ENCODE results near the gene PLA2G3. TPM values are rescaled to one million over a fixed set of nuclear protein-coding genes. Genes with fewer than 3 reads are reported as not detected.

The PLA2G3 gene
- polyA plus RNA-seq, 1 donor (not counting 4 experiments of a cell fraction or from before 2014, with no cell fraction given) = 0.38 TPM

DNA sequence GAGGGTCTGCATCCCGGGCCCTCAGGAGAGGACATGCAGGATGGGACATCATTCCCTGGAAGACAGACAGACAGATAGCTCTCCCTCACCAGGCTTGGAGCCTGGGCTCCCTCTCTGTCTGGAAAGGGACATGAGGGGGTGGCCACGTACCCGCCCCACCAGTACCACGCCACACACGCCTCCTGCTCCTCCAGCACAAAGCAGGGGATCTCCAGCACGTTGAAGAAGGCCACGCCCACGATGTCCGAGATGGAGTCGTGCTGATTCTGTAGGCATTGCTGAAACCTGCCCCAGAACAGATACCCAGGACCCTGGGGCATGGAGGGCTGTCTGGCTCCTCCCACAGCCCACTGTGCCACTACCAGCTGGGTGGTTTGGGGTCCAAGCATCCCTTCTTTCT, 2.2 kb downstream of the PLA2G3 start:
- dilution Hi-C loops (cut with MboI; ENCODE audit: extremely low pct_ligation_motif_present, low sequenced_read_pairs) = no loop called here

DNA sequence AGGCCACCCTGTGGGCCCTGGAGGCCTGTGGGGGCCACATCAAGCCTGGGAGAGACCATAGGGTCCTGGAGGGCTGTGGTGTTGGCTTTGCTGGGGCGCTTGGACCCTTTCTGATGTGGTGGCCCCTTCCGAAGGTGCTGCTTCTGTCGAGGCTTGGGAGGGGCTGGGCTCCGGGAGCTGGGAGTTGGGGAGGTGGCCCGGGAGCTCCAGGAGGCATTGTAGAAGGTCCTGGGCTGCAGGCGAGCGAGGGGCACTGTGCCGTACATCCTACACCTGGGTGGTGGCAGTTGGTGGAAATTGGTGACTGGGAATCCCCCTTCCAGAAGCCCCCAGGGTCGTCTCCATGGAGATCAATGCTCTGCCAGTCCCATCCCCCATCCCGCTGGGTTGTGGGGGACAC, 2.6 kb downstream of the PLA2G3 start:
- Histone ChIP-seq H2AFZ (ENCODE audit: control insufficient read depth, low read length) (no peak overlapping the region), H3K9ac (ENCODE audit: control insufficient read depth, extremely low read depth, insufficient read depth, low read length) (no peak overlapping the region), H3K79me2 (ENCODE audit: control insufficient read depth, insufficient read depth, low read length) (no peaks in the 10 kb centered on the region), H3K9me3 (ENCODE audit: control insufficient read depth, low read depth, low read length) (no peaks in the 10 kb centered on the region), H3K4me3 (ENCODE audit: control insufficient read depth in 2 of 3, extremely low read depth in 1 of 3, insufficient read depth in 2 of 3, low read depth in 1 of 3, low read length in 3 of 3) (no peak overlapping the region), H4K20me1 (ENCODE audit: control insufficient read depth, extremely low read depth, insufficient read depth, low read length) (no peaks in the 10 kb centered on the region), H3K9me1 (ENCODE audit: control insufficient read depth, extremely low read depth, insufficient read depth, low read length) (no peaks in the 10 kb centered on the region), H3K36me3 (ENCODE audit: control insufficient read depth in 2 of 2, extremely low read depth in 1 of 2, insufficient read depth in 2 of 2, low read length in 2 of 2) (no peaks in the 10 kb centered on the region), H3K4me2 (ENCODE audit: control insufficient read depth, extremely low read depth, insufficient read depth, low read depth, low read length) (no peak overlapping the region), H3K4me1 (ENCODE audit: control insufficient read depth, extremely low read depth, insufficient read depth, low read length) (peaks cover 12% of the 10 kb centered on the region), H3K27ac (ENCODE audit: control insufficient read depth, insufficient read depth, low read length) (no peak overlapping the region), H3K27me3 (ENCODE audit: control insufficient read depth, extremely low read depth, insufficient read depth, low read length) (peaks cover 4% of the 10 kb centered on the region)
- dilution Hi-C loops (cut with MboI; ENCODE audit: extremely low pct_ligation_motif_present, low sequenced_read_pairs) = no loop called here
- FAIRE-seq (no peak), DNase-seq (ENCODE audit: low read depth, low spot score) (no peak)
- TF ChIP-seq EZH2 (IDR thresholded peaks at IDR 0.05; ENCODE audit: low read length) = no peak
- TF ChIP-seq, protein P1, sequence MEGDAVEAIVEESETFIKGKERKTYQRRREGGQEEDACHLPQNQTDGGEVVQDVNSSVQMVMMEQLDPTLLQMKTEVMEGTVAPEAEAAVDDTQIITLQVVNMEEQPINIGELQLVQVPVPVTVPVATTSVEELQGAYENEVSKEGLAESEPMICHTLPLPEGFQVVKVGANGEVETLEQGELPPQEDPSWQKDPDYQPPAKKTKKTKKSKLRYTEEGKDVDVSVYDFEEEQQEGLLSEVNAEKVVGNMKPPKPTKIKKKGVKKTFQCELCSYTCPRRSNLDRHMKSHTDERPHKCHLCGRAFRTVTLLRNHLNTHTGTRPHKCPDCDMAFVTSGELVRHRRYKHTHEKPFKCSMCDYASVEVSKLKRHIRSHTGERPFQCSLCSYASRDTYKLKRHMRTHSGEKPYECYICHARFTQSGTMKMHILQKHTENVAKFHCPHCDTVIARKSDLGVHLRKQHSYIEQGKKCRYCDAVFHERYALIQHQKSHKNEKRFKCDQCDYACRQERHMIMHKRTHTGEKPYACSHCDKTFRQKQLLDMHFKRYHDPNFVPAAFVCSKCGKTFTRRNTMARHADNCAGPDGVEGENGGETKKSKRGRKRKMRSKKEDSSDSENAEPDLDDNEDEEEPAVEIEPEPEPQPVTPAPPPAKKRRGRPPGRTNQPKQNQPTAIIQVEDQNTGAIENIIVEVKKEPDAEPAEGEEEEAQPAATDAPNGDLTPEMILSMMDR (optimal IDR thresholded peaks at IDR 0.05 in 1 of 3, IDR thresholded peaks at IDR 0.05 in 1 of 3, conservative IDR thresholded peaks at IDR 0.05 in 1 of 3; ENCODE audit: extremely low read depth in 1 of 3, insufficient read depth in 2 of 3, low read length in 3 of 3) = no peak

More for the DNA sequence above, 2.2 kb downstream of the PLA2G3 start:
- Histone ChIP-seq H3K36me3 (ENCODE audit: control insufficient read depth in 2 of 2, extremely low read depth in 1 of 2, insufficient read depth in 2 of 2, low read length in 2 of 2) (no peaks in the 10 kb centered on the region), H2AFZ (ENCODE audit: control insufficient read depth, low read length) (no peak overlapping the region), H3K9me1 (ENCODE audit: control insufficient read depth, extremely low read depth, insufficient read depth, low read length) (no peaks in the 10 kb centered on the region), H3K9ac (ENCODE audit: control insufficient read depth, extremely low read depth, insufficient read depth, low read length) (no peak overlapping the region), H3K4me2 (ENCODE audit: control insufficient read depth, extremely low read depth, insufficient read depth, low read depth, low read length) (no peak overlapping the region), H3K27ac (ENCODE audit: control insufficient read depth, insufficient read depth, low read length) (no peak overlapping the region), H4K20me1 (ENCODE audit: control insufficient read depth, extremely low read depth, insufficient read depth, low read length) (no peaks in the 10 kb centered on the region), H3K4me1 (ENCODE audit: control insufficient read depth, extremely low read depth, insufficient read depth, low read length) (peaks cover 15% of the 10 kb centered on the region), H3K4me3 (ENCODE audit: control insufficient read depth in 2 of 3, extremely low read depth in 1 of 3, insufficient read depth in 2 of 3, low read depth in 1 of 3, low read length in 3 of 3) (no peak overlapping the region), H3K79me2 (ENCODE audit: control insufficient read depth, insufficient read depth, low read length) (no peaks in the 10 kb centered on the region), H3K27me3 (ENCODE audit: control insufficient read depth, extremely low read depth, insufficient read depth, low read length) (peaks cover 4% of the 10 kb centered on the region), H3K9me3 (ENCODE audit: control insufficient read depth, low read depth, low read length) (no peaks in the 10 kb centered on the region)
- DNase-seq (ENCODE audit: low read depth, low spot score) (no peak), FAIRE-seq (no peak)
- TF ChIP-seq EZH2 (IDR thresholded peaks at IDR 0.05; ENCODE audit: low read length) = no peak
- TF ChIP-seq, protein P1 (optimal IDR thresholded peaks at IDR 0.05 in 1 of 3, IDR thresholded peaks at IDR 0.05 in 1 of 3, conservative IDR thresholded peaks at IDR 0.05 in 1 of 3; ENCODE audit: extremely low read depth in 1 of 3, insufficient read depth in 2 of 3, low read length in 3 of 3) = no peak
